ENCODE data around the gene EMID1.
A peak's percentile ranks its signal among the peaks of the same experiment; 100 is the strongest.

EMID1 gene

DNA sequence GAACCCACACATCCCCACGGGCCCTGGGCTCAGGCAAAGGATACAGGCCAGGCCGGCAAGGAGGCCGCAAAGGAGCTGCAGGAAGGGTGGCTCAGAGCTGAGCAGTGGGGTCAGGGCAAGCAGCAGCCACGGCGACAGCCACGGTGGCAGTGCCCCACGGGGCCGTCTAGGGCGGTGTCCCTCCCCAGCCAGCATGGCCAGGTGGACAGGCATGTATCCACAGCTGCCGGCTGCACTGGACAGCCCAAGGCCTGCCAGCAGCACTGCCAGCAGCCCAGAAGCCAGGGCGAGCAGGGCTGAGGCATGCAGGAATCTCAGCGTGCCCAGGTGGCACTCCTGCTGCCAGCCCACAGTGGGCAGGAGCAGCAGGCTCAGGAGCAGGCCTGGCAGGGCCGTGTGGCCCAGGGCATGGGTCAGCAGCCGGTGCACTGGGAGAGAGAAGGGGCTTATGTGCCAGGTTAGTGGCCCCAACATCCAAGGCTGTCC, 58.1 kb downstream of the EMID1 start:
- POLR2A ChIA-PET, result interaction anchor here (0.5 kb wide), 1 partner anchor 110 kb away, joined by 5 read pairs; no protein-coding TSS in a partner anchor
- no peak for DNase-seq (ENCODE audit: extremely low spot score)
- CTCF ChIA-PET, result interaction anchor here (4.5 kb wide), 1 partner anchor 18 kb away, joined by 19 read pairs; no protein-coding TSS in a partner anchor
- TF ChIP-seq, protein P1, sequence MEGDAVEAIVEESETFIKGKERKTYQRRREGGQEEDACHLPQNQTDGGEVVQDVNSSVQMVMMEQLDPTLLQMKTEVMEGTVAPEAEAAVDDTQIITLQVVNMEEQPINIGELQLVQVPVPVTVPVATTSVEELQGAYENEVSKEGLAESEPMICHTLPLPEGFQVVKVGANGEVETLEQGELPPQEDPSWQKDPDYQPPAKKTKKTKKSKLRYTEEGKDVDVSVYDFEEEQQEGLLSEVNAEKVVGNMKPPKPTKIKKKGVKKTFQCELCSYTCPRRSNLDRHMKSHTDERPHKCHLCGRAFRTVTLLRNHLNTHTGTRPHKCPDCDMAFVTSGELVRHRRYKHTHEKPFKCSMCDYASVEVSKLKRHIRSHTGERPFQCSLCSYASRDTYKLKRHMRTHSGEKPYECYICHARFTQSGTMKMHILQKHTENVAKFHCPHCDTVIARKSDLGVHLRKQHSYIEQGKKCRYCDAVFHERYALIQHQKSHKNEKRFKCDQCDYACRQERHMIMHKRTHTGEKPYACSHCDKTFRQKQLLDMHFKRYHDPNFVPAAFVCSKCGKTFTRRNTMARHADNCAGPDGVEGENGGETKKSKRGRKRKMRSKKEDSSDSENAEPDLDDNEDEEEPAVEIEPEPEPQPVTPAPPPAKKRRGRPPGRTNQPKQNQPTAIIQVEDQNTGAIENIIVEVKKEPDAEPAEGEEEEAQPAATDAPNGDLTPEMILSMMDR (IDR thresholded peaks at IDR 0.05; ENCODE audit: control extremely low read depth, extremely low read depth, low read depth, missing control alignments), result no peak

DNA sequence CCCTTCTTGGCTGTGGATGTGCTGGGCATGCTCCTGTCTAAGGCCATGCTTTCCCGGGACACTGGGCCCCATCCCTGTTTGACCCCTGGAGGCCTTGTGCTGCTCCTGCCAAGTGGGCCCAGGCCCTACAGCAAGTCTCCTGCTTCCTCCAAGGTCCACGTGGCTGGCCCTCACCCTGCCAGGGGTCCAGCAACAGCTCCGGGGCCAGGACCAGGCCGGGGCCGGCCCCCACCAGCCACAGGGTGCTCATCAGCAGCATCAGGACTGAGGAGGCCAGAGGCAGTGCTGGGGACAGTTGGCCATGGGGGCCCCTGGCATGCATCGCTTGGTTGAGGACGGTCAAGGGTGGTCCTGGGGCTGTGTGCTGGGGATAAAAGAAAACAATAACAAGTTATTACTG, 59.6 kb downstream of the EMID1 start:
- TF ChIP-seq, protein P1 (IDR thresholded peaks at IDR 0.05; ENCODE audit: control extremely low read depth, extremely low read depth, low read depth, missing control alignments), result no peak
- ChIA-PET CTCF (interaction anchor here (4.5 kb wide), 1 partner anchor 20 kb away, joined by 19 read pairs; no protein-coding TSS in a partner anchor), POLR2A (no interaction called here)
- no peak for DNase-seq (ENCODE audit: extremely low spot score)

DNA sequence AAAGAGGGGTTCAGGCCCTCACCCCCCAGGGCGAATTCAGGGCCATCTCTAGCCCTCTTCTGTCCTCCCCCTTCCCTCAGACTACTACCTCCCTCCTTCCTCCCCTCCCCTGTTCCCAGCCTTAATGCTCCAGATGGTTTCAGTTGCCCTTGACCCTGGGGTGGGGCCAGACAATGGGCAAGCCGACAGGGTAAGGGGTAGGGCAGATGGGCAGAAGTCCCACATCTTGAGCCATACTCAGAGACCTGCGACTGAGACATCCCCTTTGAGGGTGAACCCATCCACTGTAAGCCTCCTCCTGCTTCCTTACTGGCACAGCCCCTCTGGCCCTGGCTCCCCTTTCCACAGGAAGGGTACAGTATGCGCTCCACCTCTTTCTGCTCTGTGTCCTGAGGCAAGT, 60.2 kb downstream of the EMID1 start:
- DNase-seq (ENCODE audit: extremely low spot score), result no peak
- ChIA-PET POLR2A (no interaction called here), CTCF (interaction anchor here (4.5 kb wide), 1 partner anchor 20 kb away, joined by 19 read pairs; no protein-coding TSS in a partner anchor)
- TF ChIP-seq, protein P1 (IDR thresholded peaks at IDR 0.05; ENCODE audit: control extremely low read depth, extremely low read depth, low read depth, missing control alignments), result no peak

DNA sequence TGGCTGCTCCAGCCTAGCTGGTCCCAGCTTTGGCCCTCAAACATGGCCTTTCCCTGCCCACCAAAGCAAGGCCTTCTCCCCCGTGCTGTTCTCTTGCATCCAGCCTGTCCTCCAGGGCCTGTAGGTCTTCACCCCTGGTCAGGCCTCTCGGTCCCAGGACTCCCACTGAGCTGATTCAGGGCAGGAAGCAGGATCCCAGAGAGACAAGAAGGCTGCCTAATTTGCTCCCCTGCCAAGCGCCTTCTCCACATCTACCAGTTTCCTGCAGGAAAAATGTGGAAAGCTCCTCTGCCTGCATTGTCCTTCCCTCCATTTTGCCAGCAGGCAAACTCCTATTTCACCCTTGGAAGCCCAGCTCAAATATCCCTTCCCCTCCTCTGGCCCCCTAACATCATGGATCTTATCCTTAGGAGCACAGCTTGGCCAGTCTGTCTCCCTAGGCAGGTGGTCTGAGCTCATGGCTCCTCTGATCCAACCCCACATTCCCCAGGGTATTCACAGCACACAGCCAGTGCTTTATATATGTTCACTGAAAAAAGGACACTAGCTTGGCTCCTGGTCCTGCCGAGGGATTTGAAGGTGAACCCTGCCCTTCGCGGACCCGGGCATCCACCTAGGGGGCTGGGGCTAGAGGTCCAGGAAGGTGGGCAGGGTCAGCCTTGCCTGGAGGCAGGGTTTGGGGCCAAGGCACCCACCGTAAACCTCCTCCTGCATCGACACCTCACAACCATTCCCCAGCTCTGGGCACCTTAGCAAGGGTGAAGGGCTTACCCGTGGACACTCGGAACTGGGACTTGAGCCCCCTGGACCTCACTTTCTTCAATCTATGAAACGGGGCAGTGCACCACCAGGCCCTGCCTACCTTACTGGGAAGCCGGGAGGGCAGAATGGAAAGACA, 61.1 kb downstream of the EMID1 start:
- CTCF ChIA-PET, result interaction anchor here (4.5 kb wide), 1 partner anchor 21 kb away, joined by 19 read pairs; no protein-coding TSS in a partner anchor
- no peak for DNase-seq (ENCODE audit: extremely low spot score)
- POLR2A ChIA-PET, result interaction anchor here (0.6 kb wide), 1 partner anchor 10 kb away, joined by 7 read pairs; no protein-coding TSS in a partner anchor
- TF ChIP-seq, protein P1 (IDR thresholded peaks at IDR 0.05; ENCODE audit: control extremely low read depth, extremely low read depth, low read depth, missing control alignments), result no peak

DNA sequence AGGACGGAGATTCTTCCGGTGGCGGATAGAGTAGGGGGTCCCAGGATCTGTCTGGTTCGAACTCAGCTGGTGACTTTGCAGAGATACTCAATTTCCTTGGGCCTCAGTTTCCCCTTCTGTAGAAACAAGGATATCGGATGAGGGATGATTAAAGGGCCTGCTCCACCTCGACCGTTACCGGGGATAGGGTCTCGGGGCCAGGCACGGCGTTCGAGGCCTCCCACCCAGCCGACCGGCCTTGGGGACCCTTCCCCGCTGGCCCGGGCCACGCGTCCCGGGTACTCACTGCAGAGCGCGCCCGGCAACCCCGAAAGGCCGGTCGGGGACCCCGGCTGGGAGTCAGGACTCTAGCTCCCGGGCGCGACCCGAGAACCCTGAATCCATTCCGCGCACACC, 61.8 kb downstream of the EMID1 start:
- CTCF ChIA-PET, result interaction anchor here (4.5 kb wide), 1 partner anchor 22 kb away, joined by 19 read pairs; no protein-coding TSS in a partner anchor
- no peak for DNase-seq (ENCODE audit: extremely low spot score)
- POLR2A ChIA-PET, result interaction anchor here (0.6 kb wide), 1 partner anchor 11 kb away, joined by 7 read pairs; no protein-coding TSS in a partner anchor
- TF ChIP-seq, protein P1 (IDR thresholded peaks at IDR 0.05; ENCODE audit: control extremely low read depth, extremely low read depth, low read depth, missing control alignments), result no peak

DNA sequence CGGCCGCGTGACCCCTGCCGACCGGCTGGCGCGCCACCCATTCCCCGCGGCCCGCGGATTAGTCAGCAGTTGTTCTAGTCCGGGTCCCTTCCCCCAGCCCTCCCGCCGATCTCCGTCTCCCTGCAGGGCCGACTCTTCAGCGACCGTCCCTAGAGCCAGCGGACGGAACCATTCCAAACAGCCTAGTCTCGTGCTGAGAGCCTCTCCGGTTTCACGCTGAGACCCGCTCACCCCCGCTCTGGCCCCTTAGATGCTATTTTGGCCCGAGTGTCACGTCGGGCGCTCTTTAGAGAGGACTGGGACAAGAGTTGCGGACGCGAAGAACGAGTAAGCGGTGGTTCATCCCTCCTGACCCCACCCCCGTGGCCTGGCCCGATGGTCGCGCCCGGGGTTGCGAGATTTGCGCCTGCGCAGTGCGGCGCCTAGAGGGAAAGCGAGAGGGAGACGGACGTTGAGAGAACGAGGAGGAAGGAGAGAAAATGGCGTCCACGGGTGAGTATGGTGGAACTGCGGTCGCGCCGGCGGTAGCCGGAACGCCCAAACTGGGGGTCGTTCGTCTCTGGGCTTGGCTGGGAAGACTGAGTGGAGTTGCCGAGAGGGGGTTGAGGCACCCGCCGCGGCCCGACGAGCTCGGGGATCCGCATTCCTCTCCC, 62.3 kb downstream of the EMID1 start, which contains the start of the genes EWSR1 and RHBDD3:
Gene EWSR1 (plus strand): TSS at position 411 of the 653 bp plus-strand sequence. CDS start 69 bp downstream, at position 480.
Gene RHBDD3 (minus strand): TSS at position 124 of the 653 bp plus-strand sequence. CDS start 2,355 bp downstream, outside the sequence.
- ChIA-PET CTCF (interaction anchor here (4.5 kb wide), 1 partner anchor 22 kb away, joined by 19 read pairs; no protein-coding TSS in a partner anchor), POLR2A (interaction anchor here (0.6 to 1.0 kb wide), 2 partner anchors 11 to 19 kb away, joined by 4 to 7 read pairs; no protein-coding TSS in a partner anchor)
- TF ChIP-seq, protein P1 (IDR thresholded peaks at IDR 0.05; ENCODE audit: control extremely low read depth, extremely low read depth, low read depth, missing control alignments), result no peak
- DNase-seq (ENCODE audit: extremely low spot score), result peak; percentile 95

Data from GM10248 (cell line).